Loucy (cell line): ENCODE data around the gene RGS5.

ENCODE experiments used
- EZH2phosphoT487 ChIP-seq: fragments of 200-600 bp; IDR thresholded peaks from 2 replicates; pipeline ENCODE4 v1.6.1; 2018; ENCODE audit warnings: antibody characterized with exemption, mild to moderate bottlenecking, moderate library complexity, borderline replicate concordance
- TF ChIP-seq, protein P1 (sequence below): fragments of 200-600 bp; sonication (generic); conservative IDR thresholded peaks from 2 replicates; pipeline ENCODE4 v1.5.1; 2014; ENCODE audit warnings: mild to moderate bottlenecking, antibody characterized with exemption, low read length

DNA sequence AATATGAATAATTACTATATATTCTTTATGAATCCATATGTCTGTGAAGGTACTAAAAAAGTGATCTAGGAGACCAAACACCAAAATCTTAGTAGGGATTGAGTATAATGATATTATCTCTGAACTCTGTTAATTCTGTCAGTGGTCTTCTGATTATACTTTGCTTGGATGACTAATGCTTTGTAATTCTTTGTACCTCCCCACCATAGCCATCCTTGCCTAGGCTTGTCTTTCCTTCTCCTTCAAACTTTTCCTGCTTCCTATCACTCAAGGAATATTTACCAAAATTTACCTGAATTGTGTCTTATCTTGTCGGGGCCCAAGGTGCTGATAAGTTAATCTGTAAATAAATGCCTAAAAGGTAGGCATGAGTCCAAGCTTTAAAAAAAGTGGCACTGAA lies 845 bp upstream of the RGS5 start:
- TF ChIP-seq, protein P1, sequence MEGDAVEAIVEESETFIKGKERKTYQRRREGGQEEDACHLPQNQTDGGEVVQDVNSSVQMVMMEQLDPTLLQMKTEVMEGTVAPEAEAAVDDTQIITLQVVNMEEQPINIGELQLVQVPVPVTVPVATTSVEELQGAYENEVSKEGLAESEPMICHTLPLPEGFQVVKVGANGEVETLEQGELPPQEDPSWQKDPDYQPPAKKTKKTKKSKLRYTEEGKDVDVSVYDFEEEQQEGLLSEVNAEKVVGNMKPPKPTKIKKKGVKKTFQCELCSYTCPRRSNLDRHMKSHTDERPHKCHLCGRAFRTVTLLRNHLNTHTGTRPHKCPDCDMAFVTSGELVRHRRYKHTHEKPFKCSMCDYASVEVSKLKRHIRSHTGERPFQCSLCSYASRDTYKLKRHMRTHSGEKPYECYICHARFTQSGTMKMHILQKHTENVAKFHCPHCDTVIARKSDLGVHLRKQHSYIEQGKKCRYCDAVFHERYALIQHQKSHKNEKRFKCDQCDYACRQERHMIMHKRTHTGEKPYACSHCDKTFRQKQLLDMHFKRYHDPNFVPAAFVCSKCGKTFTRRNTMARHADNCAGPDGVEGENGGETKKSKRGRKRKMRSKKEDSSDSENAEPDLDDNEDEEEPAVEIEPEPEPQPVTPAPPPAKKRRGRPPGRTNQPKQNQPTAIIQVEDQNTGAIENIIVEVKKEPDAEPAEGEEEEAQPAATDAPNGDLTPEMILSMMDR = no peak
- TF ChIP-seq EZH2phosphoT487 = no peak
